ENCODE results near the gene PDZRN4. TPM values are rescaled to one million over a fixed set of nuclear protein-coding genes. Genes with fewer than 3 reads are reported as not detected.
A peak's percentile ranks its signal among the peaks of the same experiment; 100 is the strongest.
"Not testable (repeated sequence)": the region's sequence is repeated elsewhere in the genome, so short reads cannot be mapped to it uniquely, and the experiment has no call there.

Gene PDZRN4
- total RNA-seq, 1 experiment from 2014 or later: not detected

DNA sequence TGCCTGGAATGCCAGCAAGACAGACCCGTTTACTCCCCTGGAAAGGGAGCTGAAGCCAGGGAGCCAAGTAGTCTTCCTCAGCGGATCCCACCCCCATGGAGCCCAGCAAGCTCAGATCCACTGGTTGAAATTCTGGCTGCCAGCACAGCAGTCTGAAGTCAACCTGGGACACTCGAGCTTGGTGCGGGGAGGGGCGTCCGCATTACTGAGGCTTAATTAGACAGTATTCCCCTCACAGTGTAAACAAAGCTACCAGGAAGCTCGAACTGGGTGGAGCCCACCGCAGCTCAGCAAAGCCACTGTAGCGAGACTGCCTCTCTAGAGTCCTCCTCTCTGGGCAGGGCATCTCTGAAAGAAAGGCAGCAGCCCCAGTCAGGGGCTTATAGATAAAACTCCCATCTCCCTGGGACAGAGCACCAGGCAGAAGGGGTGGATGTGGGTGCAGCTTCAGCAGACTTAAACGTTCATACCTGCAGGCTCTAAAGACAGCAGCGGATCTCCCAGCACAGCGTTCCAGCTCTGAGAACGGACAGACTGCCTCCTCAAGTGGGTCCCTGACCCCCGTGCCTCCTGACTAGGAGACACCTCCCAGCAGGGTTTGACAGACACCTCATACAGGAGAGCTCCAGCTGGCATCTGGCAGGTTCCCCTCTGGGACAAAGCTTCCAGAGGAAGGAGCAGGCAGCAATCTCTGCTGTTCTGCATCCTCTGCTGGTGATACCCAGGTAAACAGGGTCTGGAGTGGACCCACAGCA lies 92.4 kb downstream of the PDZRN4 start:
- DNase-seq (ENCODE audit: low read depth): not testable (repeated sequence)

- DNase-seq (ENCODE audit: low read depth): not testable (repeated sequence)
Observed at GRCh38 chr12:41285470-41285869, 97.3 kb downstream of the PDZRN4 start.

GRCh38 chr12:41286426-41286825 lies 98.3 kb downstream of the PDZRN4 start:
- DNase-seq (ENCODE audit: low read depth): no peak

DNA sequence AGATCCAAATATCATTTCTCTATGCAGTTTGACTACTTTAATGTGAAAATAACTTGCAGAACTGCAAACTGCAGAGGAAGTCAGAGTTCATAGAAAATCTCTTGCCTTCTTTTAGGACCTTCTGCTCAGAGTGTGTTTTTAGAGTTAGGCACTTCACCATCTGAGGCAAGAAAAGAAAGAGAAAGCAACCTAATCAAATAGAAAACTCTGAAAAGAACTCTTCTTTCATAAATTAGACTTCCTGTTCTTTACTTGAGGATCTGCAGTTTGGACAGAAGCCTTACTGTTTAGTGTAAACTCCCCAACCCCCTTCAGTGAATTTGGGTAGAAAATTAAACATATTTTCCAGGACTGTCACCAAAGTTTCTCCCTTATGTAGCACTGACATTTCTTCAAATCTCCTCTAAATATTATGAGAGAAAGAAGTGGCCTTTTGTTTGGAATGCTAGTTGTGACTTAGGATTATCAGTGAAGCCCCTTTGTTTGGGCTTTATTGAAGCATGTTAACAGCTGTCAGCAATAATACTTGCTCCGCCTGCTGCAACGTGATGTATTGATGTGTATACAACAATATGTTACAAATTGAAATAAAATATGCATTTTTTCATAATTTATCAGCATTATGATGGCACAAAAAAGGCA lies 99.5 kb downstream of the PDZRN4 start:
- DNase-seq (ENCODE audit: low read depth): no peak

DNA sequence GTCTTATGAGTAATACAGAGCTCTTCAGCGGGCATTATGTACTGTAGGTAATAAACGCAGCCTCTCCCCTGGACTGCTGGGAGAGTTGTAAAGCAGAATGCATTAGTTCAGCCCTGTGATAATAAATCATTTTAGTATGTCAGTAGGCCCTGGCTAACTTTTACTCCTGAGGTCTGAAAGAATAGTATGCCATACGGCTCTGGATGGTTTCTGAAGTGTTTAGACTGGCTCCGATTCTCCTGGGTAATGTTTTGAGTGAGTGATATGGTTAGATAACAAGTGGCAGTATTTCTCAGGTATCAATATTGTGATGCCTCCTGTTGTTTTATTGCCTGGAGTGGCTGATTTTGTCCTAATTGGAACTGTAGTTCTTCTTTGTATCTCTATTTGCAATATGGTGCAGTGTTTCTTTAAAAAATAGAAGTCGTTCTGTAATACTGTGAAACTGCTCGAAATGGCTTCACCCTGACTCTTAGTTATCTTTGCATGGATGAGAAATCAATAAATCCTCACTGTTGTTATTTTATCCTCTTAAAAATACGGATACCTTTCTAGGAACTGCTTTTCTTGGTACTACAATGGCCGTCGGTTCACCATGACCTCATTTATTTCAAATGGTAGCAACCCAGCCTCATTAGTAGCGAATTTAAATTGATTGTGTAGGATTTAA lies 100.2 kb downstream of the PDZRN4 start:
- DNase-seq (ENCODE audit: low read depth): no peak

DNA sequence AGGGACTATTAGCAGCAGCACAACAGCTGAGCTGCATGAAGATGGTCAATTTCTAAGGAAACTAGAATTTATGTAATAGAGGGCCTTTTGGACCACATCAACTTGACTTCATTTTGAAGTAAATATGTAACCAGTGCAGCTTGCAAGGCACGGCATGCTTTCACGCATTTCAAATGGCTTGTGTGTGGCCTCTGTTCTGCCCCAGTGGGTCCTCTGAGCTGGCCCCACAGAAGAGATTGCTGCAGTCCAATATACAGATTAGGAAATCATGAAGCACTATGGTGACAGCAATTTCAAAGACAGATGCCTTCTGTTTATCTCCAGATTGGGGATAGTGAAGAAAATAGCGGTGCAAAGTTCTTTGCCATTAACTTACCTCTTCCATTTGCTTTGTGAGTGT lies 101.4 kb downstream of the PDZRN4 start:
- no peak for DNase-seq (ENCODE audit: low read depth)

DNA sequence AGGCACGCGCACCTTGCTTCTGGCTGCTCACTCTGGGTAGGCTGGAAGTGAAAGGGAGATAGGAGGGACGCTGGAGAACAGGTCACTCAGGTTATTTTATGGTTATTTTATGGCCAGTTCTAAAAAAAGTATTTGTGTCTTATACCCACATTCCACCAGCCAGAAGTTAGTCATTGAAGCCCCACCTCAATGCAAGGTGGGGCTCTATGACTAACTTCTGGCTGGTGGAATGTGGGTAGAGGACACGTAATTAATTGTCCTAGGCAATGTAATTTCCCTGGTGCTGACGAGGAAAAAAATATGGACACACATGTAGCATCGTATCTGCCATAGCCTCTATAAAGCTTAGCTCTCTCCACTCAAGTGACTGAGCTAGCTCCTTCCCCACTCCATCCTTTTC lies 104.9 kb downstream of the PDZRN4 start:
- peak; percentile 60 for DNase-seq (ENCODE audit: low read depth)

DNA sequence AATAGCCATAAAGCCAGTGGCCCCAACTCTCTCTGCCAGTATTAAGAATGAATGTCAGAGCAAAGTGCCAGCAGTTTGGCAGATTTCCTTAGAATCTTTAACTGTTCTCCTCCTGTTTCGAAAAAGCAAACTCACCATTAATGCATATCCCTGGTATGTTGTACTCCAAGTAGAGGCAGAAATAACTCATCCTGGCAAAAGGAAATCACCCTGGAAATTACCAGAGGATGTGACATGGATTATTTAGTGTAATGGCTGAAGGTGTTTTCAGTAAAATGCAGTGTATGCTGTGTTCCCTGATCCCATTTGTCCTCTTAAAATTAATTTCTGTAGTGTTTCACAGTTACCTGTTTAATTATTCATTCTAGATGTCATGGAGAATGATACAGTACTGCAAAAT lies 105.3 kb downstream of the PDZRN4 start:
- no peak for DNase-seq (ENCODE audit: low read depth)

GRCh38 chr12:41302979-41303403 lies 114.9 kb downstream of the PDZRN4 start:
- peak; percentile 71 for DNase-seq (ENCODE audit: low read depth)

DNA sequence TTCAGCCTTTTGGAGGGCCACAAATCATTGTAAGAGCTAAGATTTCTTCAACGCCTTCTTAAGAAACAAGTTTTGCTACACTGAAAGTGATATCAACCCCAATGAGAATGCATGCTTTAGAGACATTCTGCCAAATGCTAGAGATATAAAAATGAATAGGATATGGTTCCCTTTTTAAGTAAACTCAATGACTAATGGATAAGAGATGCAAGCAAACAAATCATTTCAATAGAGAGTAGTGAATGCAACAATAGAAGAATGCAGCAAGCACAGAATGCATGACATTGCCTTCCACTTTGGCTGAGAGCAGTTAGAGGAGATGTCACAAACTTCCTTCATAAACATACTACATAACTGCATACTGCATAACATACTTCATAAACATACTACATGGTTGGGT lies 116.4 kb downstream of the PDZRN4 start:
- DNase-seq (ENCODE audit: low read depth): no peak

GRCh38 chr12:41310367-41310766 lies 122.2 kb downstream of the PDZRN4 start:
- no peak for DNase-seq (ENCODE audit: low read depth)

- DNase-seq (ENCODE audit: low read depth): no peak
Observed at GRCh38 chr12:41311883-41312282, 123.8 kb downstream of the PDZRN4 start.

DNA sequence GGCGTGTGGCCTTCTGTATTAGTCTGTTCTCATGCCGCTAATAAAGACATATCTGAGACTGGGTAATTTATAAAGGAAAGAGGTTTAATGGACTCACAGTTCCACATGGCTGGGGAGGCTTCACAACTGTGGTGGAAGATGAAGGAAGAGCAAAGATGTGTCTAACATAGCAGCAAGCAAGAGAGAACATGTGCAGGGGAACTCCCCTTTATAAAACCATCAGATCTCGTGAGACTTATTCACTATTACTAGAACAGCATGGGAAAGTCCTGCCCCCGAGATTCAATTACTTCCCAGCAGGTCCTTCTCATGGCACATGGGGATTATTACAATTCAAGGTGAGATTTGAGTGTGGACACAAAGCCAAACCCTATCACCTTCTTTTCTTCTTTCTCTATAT lies 124.3 kb downstream of the PDZRN4 start:
- not testable (repeated sequence) for DNase-seq (ENCODE audit: low read depth)

DNA sequence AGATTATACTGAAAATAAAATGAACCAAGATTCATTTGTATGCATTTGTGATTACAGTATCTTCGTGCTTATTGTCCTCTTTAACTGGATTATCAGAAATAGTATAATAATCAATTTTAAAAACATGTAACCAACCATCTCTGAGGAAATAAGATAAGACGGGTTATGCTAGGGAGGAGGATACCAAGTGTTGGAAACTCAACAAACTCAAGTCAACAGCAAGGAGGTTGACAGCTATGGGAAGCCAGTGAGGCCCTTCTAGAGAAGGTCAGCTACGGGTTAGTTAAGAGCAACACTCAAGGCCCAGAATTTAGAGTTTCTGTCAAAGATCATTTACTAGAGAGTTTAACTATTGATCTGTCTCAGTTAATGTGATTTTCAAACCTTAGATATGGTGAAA lies 137.2 kb downstream of the PDZRN4 start:
- DNase-seq (ENCODE audit: low read depth): no peak

DNA sequence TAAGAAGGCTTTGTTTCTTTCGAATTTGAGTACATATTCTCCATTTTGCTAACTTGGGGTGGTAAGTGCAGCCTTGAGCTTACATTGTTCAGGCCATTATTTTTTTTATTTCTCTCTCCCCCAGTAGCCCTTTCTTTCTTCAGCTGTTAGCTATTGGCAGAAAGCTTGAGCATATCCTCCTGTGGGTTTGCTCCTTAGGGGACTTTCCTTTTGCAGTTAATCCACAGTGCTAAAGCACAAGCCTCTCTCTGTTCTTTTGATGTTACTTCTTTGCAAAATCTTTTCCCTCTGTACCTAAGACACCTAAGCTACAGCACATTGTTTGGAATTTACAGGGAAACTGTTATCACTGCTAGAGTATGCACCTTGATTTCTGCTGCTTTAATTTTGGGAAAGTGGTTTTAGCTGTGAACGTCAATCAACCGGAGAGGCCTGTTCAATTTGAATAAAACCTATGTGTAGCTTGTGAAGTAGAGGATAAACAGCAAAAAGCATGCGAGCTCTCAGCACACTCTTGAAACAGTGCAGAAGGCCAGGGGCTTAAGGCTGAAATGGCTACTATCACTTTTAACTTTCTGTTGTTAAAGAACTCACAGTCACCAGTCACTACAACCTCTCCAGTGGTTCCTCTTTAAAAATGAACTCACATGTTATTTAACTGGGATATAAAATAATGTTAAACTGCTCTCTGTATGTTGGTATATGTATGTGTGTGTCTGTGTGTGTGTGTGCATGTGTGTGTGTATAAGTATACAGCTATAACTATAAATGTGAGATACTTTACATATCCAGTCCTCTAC lies 139.2 kb downstream of the PDZRN4 start:
- DNase-seq (ENCODE audit: low read depth): no peak

DNA sequence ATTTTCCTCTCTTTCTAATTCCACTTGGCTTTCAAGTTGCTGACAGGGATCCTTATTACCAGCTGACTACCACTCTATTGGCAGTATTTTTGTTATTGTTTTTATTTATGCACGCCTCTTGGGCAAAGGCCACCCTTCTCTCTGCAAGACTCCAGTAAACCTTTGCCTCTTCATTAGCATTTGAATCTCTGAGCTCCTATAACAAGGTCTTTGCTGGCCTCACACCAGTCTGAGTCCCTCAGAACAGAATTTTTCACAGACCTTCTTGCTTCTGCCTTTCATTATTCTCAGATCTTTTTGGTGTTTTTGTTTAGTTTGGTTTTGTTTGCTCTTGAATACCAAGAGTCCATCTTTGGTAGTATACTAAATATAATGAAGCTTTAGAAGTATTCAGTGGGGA lies 145.9 kb downstream of the PDZRN4 start:
- DNase-seq (ENCODE audit: low read depth): no peak

GRCh38 chr12:41334390-41334789 lies 146.3 kb downstream of the PDZRN4 start:
- DNase-seq (ENCODE audit: low read depth): no peak

DNA sequence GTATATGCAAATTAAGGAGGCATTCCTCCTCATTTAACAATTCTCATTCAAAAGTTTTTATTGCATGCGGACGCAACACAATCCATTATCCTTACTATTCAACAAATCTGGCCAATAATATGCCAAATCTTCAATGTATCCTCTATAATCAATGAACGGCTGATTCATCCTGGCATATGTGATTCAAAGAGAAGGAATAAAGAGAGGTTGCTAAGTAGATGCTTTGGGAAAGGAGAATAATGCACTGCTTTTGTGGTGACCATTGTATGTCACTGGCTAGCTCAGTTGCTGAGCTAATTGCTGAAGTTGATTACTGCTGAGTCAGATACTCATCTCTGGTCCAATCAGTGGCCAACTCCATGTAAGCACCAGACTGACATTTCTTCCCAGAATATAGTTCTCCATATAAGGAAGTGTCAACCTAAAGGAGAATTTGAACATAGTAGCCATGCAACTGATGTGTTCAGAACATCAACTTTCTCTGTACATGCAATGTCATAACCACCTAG lies 148.0 kb downstream of the PDZRN4 start:
- DNase-seq (ENCODE audit: low read depth): no peak

- no peak for DNase-seq (ENCODE audit: low read depth)
Observed at GRCh38 chr12:41339784-41340183, 151.7 kb downstream of the PDZRN4 start.

DNA sequence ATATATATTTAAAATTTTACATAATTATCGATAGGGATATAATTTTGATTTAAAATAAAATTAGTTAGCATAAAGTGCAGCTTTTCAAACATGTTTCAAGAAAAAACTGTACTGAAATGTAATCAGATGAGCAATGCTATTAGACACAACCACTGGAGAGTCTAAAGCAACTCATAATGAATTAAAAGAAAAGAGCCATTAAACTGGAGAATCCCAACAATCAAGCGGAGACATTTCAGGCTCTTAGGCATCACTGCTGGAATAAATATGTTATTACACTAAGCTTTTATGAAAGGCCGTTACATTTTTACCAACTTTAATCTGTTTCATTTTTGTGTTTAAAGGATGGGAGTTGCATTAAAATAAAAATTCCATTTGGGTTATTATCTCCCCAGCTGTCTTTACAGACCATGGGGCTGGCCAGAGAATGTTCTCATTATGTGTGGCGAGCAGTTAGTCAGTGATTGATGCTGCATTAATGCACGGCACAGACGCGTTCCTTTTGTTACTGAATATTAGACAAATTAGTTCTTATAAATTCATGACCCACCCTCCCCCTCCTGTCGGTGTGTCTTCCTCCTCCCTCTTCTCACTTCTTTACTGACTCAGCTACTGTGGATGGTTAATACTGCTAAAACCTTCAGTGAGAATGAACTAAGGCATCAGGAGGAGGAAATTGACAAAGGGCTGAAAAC lies 156.8 kb downstream of the PDZRN4 start:
- DNase-seq (ENCODE audit: low read depth): no peak

GRCh38 chr12:41348198-41348597 lies 160.1 kb downstream of the PDZRN4 start:
- DNase-seq (ENCODE audit: low read depth): no peak
